Measurements from ENCODE around the gene MICAL1.

DNA sequence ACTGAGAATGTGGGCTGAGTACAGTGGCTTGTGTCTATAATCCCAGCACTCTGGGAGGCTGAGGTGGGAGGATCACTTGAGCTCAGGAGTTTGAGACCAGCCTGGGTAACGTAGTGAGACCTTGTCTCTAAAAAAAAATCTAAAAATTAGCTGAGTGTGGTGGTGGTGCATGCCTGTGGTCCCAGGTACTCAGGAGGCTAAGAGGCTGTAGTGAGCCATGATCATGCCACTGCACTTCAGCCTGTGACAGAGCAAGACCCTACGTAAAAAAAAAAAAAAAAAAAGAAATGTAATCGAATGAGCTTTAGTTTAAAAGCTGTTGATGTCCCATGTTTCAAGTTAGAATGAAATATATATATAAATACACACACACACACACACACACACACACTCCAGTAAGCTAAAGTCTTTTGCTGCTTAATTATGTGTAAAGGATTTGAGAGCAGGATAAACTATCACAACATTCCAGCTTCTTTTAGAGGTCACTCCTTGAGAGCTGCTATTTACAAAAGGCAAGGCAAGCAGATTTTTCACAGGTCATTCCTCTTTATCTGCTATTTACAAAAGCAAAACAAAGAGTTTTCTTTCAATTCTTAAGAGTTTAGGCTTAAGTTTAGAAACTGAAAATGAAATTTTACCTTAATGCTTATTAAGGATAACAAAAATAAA, 4.7 kb upstream of the MICAL1 start:
- TF ChIP-seq, protein P1, sequence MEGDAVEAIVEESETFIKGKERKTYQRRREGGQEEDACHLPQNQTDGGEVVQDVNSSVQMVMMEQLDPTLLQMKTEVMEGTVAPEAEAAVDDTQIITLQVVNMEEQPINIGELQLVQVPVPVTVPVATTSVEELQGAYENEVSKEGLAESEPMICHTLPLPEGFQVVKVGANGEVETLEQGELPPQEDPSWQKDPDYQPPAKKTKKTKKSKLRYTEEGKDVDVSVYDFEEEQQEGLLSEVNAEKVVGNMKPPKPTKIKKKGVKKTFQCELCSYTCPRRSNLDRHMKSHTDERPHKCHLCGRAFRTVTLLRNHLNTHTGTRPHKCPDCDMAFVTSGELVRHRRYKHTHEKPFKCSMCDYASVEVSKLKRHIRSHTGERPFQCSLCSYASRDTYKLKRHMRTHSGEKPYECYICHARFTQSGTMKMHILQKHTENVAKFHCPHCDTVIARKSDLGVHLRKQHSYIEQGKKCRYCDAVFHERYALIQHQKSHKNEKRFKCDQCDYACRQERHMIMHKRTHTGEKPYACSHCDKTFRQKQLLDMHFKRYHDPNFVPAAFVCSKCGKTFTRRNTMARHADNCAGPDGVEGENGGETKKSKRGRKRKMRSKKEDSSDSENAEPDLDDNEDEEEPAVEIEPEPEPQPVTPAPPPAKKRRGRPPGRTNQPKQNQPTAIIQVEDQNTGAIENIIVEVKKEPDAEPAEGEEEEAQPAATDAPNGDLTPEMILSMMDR (IDR thresholded peaks at IDR 0.05): no peak
- no peak for TF ChIP-seq POLR2A (IDR thresholded peaks at IDR 0.05)
